HCEC 1CT (cell line): ENCODE data around the gene DCHS1.
A peak's percentile ranks its signal among the peaks of the same experiment; 100 is the strongest.

ENCODE experiments used
- DNase-seq: peaks from one replicate; pipeline ENCODE4 v3.0.0-alpha.2; 2017

The DCHS1 gene

DNA sequence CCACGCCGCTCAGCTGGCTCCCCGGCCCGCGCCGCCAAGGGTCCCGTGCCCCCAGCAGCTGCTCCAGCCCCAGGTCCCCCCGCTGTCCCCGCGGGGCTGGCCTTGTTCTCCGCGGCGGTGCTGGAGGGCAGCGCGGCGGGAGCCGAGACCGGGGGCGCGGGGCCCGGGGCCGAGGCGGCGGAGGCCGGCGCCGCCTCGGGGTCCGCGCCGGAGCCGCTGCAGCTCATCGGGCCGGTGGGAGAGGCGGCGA, 43.7 kb downstream of the DCHS1 start:
- DNase-seq: no peak

GRCh38 chr11:6611092-6611962, 44.3 kb downstream of the DCHS1 start:
- peak; percentile 43 for DNase-seq

- DNase-seq: no peak
These were observed 45.0 kb downstream of the DCHS1 start for GRCh38 chr11:6610591-6610990.

- DNase-seq: no peak
These were observed 46.0 kb downstream of the DCHS1 start for GRCh38 chr11:6609502-6610015.

DNA sequence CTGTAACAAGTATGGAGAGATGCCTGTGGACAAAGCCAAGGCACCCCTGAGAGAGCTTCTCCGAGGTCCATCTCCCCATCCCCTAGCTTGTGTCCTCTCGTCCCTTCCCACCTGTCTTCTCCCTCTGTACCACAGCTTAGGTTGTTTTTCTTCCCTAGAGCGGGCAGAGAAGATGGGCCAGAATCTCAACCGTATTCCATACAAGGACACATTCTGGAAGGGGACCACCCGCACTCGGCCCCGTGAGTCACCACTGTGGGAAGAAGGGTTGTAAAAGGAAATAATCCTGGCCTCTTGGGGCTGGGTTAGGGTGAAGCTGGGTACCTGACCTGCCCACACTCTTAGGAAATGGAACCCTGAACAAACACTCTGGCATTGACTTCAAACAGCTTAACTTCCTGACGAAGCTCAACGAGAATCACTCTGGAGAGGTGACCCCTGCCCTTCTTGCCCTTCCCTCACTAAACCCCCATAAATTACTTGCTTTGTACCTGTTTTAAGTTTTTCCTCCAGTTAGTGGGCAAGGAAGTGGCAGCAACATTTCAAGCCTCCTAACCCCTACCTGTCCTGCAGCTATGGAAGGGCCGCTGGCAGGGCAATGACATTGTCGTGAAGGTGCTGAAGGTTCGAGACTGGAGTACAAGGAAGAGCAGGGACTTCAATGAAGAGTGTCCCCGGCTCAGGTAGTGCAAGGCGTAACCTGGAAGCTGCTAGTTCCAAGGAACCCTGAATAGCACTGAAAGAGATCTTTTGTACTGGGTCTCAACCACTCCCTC, 46.7 kb downstream of the DCHS1 start:
- DNase-seq: peak; percentile 45

DNA sequence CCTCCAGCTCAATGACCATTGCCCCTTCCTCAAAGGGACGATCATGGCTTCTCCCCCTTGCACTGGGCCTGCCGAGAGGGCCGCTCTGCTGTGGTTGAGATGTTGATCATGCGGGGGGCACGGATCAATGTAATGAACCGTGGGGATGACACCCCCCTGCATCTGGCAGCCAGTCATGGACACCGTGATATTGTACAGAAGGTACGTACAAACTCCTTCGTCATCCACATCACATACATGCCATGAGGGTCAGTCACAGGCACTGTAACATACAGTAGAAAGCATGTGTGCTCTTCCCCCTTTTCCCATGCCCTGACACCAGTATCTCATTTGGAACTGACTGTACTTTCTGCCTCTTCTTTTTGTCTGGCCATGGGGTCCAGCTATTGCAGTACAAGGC, 47.6 kb downstream of the DCHS1 start:
- no peak for DNase-seq

- no peak for DNase-seq
These were observed 48.3 kb downstream of the DCHS1 start for GRCh38 chr11:6607190-6607795.

DNA sequence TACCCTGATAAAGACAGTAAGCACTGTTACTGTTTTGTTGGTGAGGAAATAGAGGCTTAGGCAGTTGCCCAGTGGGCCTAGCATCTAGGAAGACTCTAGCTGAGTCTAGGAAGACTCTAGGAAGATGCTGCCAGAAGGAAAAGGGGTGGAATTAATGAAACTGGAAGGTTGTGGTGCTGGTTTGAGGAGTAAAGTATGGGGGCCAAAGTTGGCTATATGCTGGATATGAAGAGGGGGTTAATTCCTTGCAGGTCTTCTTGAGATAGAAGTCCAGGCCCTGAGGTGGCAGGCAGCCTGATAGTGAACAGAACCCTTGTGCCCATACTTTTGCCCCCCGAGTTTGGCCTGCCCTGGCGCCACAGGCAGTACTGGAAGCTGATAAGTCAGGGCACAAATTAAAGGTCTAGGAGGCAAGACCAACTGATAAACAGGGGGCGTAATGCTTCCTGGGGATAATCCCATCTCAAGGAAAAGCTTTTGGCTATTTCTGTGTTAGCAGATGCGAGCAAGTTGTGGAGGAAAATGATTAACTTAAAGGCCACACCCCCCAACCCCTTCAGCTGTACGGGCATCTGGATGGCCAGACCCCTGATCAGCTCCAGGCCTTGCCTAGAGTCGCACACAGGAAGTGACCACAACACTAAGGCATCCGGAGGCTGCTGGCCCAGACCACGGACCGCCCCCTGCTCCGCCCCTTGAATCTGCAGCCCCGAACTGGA, 49.0 kb downstream of the DCHS1 start:
- DNase-seq: peak; percentile 98

DNA sequence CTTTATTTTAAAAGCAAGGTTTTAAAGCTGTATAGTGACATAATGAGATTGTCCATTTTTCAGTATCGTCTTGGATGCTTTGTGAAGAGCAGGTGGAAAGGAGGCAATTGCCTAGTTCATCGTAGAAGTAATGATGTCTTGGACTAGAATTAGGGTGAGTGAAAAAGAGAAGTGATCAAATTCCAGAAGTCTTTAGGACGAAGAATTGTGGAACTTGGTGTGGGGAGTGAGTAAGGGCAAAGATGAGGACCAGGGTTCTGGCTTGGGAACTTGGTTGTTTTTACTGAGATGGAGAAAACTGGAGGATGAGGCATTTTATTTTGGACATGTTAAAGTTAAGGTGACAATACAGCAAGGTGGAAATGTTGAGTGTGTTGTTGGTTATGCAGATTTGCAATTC, 50.8 kb downstream of the DCHS1 start:
- DNase-seq: no peak

DNA sequence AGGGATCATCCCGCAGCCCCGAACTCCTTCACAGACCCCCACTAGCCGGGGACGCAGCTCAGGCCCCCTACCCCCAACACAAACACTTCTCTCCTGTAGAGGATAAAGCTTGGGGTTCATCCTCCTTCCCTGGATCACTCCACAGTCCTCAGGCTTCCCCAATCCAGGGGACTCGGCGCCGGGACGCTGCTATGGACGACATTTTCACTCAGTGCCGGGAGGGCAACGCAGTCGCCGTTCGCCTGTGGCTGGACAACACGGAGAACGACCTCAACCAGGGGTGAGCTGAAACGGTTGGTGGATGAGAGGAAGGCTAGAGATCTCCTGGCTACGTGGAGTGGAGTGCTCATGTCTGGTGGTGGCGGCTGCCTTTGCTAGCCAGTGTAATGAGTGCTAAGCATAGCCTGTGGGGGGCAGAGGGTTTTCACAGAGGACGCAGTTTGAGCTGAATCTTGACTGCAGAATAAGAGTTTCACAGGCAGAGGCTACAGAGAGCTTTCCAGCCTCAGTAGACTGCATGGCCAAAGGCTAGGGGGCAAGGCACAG, 51.5 kb downstream of the DCHS1 start:
- DNase-seq: peak; percentile 51

GRCh38 chr11:6603287-6604080, 52.1 kb downstream of the DCHS1 start, which contains the start of the genes ILK and RRP8:
TSS of gene ILK (plus strand) at chr11:6603774. CDS start at chr11:6604272, 498 bp downstream.
TSS of gene RRP8 (minus strand) at chr11:6603616. CDS start at chr11:6603502, 114 bp downstream.
- DNase-seq: peak; percentile 92

DNA sequence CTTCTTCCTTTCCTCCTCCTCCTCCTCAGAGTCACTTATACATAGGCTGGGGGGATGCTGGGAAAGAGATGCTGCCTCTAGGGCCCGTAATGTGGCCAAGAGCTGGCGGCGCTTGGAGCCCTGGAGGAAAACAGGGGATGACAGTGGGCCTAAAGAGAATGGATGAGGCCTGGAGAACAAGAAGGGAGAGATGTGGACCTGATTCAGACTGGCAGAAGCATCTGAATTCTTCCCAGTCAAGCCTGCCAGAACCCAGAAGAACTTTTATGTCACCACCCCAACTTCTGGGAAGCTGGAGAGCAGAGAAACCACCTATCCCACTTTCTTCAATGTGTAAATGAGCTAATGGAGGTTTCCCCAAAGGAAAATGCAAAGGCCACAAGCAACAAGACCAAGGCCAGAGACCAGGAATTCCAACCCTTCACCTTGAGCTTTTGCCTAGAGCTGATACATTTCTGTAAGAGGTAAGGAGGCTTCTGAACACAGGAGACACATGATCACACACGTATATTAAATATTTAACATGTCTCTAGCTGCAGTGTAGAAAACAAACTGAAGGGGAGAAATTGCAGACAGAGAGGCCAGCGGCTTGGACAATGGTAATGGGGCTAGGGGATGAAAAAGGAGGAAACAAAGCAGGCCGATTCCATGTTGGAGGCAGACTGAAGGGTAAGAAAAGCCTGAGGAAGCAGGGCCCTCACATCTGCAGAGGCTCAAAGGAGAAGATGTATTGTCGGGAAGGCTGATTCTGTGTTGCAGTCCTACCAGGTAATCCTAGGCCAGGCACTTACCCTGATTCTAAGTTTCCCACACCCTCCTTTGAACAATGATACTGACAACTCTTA, 53.3 kb downstream of the DCHS1 start:
- DNase-seq: no peak

GRCh38 chr11:6601041-6601461, 54.6 kb downstream of the DCHS1 start:
- no peak for DNase-seq

DNA sequence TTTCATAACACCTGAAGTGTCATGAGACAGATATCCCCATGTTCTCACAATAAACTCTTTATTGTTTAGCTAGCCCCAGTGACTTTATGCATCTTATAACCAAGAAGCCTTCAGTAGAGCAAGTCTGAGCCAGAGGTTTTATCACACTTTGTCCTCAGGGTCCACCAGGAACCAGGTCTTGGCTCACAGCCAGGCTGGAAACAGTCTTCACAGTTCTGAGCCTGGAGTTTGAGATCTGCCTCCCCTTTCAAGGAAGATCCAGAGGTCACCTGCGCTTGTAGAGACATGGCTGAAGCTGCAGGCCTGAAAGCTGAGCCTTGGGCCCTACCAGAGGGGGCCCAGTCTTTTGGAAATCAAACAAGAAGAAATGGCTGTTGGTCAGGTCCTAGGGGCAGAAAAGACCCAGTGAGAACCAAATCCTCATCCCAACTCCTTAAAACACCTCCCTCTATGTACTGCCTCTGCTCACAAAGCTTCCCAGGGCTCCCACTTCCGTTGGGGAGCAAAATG, 55.7 kb downstream of the DCHS1 start:
- DNase-seq: no peak

DNA sequence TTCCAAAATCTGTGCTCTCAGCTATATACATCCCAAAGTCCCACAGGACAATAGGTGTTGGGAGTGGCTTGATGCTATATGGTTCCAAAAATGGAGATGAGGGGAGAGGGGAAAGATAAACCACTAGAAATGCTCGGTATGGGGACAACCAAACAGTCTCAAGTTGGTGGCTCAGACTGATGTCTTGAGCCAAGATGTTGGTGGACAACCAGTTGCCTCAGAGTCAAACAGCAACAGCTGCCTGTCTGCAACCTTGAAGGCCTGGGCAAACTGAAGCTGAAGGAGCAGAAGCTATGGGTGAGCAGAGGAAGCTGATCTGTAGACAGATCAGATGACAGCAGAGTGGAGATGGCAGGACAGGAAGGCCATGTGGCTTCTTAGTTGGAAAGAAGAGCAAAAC, 56.2 kb downstream of the DCHS1 start:
- no peak for DNase-seq

DNA sequence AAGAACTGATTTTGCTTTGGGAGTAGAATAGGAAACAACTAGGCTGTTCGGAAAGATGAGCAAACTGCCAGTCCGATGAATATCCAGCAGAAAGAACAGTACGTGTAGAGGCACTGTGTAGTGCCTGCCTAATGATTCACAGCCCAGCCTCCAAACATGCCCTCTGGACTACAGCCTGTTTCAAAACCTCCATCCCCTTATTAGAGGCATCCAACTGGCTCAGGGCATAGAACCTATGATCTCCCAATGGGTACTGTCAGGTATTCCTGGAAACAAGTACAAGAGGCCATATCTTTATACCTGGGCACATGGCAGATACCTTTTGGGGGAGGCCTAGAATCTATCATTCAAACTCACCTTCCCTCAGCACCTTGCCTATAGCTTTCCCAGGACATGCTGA, 57.1 kb downstream of the DCHS1 start:
- no peak for DNase-seq

DNA sequence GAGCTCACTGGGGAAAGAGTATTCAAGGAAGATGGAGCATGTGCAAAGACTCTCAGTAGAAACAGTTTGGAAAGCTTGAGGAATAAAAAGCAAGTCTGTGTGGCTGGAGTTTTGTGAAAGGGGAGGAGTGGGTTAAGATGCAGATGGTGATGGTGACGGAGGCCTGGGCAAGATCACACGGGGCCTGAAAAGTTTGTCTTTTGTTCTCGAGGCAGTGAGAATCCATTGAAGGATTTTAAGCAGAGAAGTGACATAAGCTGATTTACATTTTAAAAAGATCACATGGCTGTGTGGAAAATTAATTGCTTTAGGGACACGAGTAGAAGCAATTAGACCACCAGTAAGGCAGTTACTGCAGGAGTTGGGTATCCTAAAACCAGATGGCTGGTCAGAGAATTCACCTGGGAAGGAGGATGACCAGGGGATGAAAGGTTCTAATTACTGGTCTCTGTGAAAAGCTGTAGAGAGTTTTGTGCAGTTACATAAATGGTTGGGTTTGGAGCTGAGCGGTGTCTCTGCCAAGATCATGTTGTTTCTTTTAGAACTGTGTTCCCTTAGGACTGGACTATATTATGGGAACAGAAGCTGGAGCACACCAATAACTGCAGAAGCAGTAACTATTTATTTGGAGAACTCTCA, 59.3 kb downstream of the DCHS1 start:
- DNase-seq: no peak

DNA sequence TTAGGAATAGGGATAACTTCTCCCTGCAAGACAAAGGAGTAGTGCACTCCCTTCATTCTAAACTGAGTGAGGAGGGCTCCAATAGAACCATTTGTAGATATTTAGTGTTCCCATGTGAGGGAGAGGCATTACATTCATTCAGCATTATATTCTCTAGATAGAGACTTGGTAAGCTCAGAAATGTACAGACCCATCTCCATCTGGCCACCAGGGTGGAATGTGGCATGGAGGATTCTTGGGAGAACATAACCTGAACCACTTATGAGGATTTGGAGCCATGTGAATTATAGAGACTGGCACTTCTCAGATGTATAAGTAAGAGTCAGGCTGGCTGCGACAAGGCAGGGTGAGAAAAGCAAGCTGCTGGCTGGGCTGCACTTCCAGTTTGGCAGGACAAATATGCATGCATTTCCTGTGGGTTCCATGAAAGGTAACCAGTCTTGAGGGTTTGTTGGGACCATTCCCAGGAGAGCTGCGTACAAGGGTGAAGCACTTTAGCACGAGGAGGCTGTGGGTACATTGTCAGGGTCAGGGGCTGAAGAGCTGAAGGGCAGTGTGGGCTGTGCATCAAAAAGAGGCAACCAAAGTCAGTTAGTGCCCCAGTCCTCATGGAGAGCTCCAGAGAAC, 61.4 kb downstream of the DCHS1 start:
- DNase-seq: no peak

GRCh38 chr11:6588018-6588417, 67.6 kb downstream of the DCHS1 start:
- DNase-seq: no peak
